H9 (cell line): ENCODE data around the gene ZP3. TPM values are rescaled to one million over a fixed set of nuclear protein-coding genes. Genes with fewer than 3 reads are reported as not detected.

ENCODE experiments used
- DNase-seq: peaks from one replicate; pipeline ENCODE4 v3.0.0-alpha.2; 2017
- H2AFZ ChIP-seq: one replicate; pipeline ENCODE4 v1.6.1; 2013; ENCODE audit warnings: mild to moderate bottlenecking, low read length, control low read depth, moderate library complexity
- H2AK5ac ChIP-seq: 2 replicates; pipeline ENCODE4 v1.6.1; 2013; ENCODE audit warnings: low read length, control low read depth, mixed read lengths; ENCODE audit not compliant: insufficient read length
- H2BK120ac ChIP-seq: one replicate; pipeline ENCODE4 v1.6.1; 2013; ENCODE audit warnings: low read depth, mild to moderate bottlenecking, low read length, control low read depth, inconsistent platforms; ENCODE audit not compliant: poor library complexity, severe bottlenecking
- H2BK12ac ChIP-seq: 2 replicates; pipeline ENCODE4 v1.6.1; 2013; ENCODE audit warnings: low read length, control low read depth, mixed read lengths, low read depth; ENCODE audit not compliant: insufficient read length
- H2BK15ac ChIP-seq: 2 replicates; pipeline ENCODE4 v1.6.1; 2013; ENCODE audit warnings: low read depth, low read length, control low read depth
- H2BK20ac ChIP-seq: one replicate; pipeline ENCODE4 v1.6.1; 2013; ENCODE audit warnings: low read depth, mild to moderate bottlenecking, low read length, control low read depth, inconsistent platforms; ENCODE audit not compliant: poor library complexity, severe bottlenecking
- H2BK5ac ChIP-seq: 2 replicates; pipeline ENCODE4 v1.6.1; 2013; ENCODE audit warnings: low read length, control low read depth, mixed read lengths; ENCODE audit not compliant: insufficient read length
- H3K14ac ChIP-seq: 2 replicates; pipeline ENCODE4 v1.6.1; 2013; ENCODE audit warnings: low read length, control low read depth; ENCODE audit not compliant: insufficient read depth
- H3K18ac ChIP-seq: 2 replicates; pipeline ENCODE4 v1.6.1; 2013; ENCODE audit warnings: low read depth, mild to moderate bottlenecking, mixed read lengths, low read length, control low read depth; ENCODE audit not compliant: insufficient read length
- H3K23ac ChIP-seq: 2 replicates; pipeline ENCODE4 v1.6.1; 2013; ENCODE audit warnings: low read length, control low read depth, mixed read lengths, low read depth; ENCODE audit not compliant: insufficient read length
- H3K23me2 ChIP-seq: 2 replicates; pipeline ENCODE4 v1.6.1; 2013; ENCODE audit warnings: low read depth, mild to moderate bottlenecking, mixed read lengths, low read length, control low read depth; ENCODE audit not compliant: insufficient read length, poor library complexity, severe bottlenecking
- H3K27ac ChIP-seq: 2 replicates; pipeline ENCODE4 v1.5.1; 2013; ENCODE audit warnings: low read length, control low read depth, mixed read lengths, low read depth; ENCODE audit not compliant: insufficient read length
- H3K27me3 ChIP-seq: 2 replicates; pipeline ENCODE4 v1.6.1; 2013; ENCODE audit warnings: low read length, control low read depth, inconsistent platforms; ENCODE audit not compliant: insufficient read depth
- H3K4ac ChIP-seq: 2 replicates; pipeline ENCODE4 v1.6.1; 2013; ENCODE audit warnings: low read depth, mild to moderate bottlenecking, control low read depth, inconsistent platforms, low read length, moderate library complexity
- H3K4me1 ChIP-seq: 2 replicates; pipeline ENCODE4 v1.6.1; 2013; ENCODE audit warnings: low read length, control low read depth, inconsistent platforms; ENCODE audit not compliant: insufficient read depth
- H3K4me2 ChIP-seq: 2 replicates; pipeline ENCODE4 v1.6.1; 2013; ENCODE audit warnings: low read length, control low read depth, mixed read lengths; ENCODE audit not compliant: insufficient read length, insufficient read depth
- H3K56ac ChIP-seq: 2 replicates; pipeline ENCODE4 v1.6.1; 2013; ENCODE audit warnings: low read depth, mild to moderate bottlenecking, mixed read lengths, low read length, control low read depth; ENCODE audit not compliant: insufficient read length
- H3K79me1 ChIP-seq: 2 replicates; pipeline ENCODE4 v1.6.1; 2013; ENCODE audit warnings: low read depth, mild to moderate bottlenecking, moderate library complexity, low read length, control low read depth, inconsistent platforms; ENCODE audit not compliant: insufficient read depth, poor library complexity, severe bottlenecking
- H3K79me2 ChIP-seq: 2 replicates; pipeline ENCODE4 v1.6.1; 2013; ENCODE audit warnings: low read length, control low read depth, inconsistent platforms; ENCODE audit not compliant: insufficient read depth
- H3K9ac ChIP-seq: 2 replicates; pipeline ENCODE4 v1.6.1; 2013; ENCODE audit warnings: low read length, control low read depth, mixed read lengths; ENCODE audit not compliant: insufficient read length; ENCODE audit errors: extremely low read depth
- H3K9me3 ChIP-seq: one replicate; pipeline ENCODE4 v1.6.1; 2013; ENCODE audit warnings: low read depth, low read length, inconsistent platforms; ENCODE audit not compliant: control insufficient read depth
- H3T11ph ChIP-seq: one replicate; pipeline ENCODE4 v1.6.1; 2013; ENCODE audit warnings: mild to moderate bottlenecking, low read length, control low read depth, inconsistent platforms
- H4K20me1 ChIP-seq: one replicate; pipeline ENCODE4 v1.6.1; 2013; ENCODE audit not compliant: control insufficient read depth, insufficient read length, insufficient read depth
- H4K5ac ChIP-seq: 2 replicates; pipeline ENCODE4 v1.6.1; 2013; ENCODE audit warnings: low read depth, mild to moderate bottlenecking, mixed read lengths, low read length, control low read depth; ENCODE audit not compliant: insufficient read length
- H4K8ac ChIP-seq: replicated peaks from 2 replicates; pipeline ENCODE4 v1.6.1; 2013; ENCODE audit warnings: low read length, control low read depth, mixed read lengths, low read depth; ENCODE audit not compliant: insufficient read length
- H4K91ac ChIP-seq: 2 replicates; pipeline ENCODE4 v1.6.1; 2013; ENCODE audit warnings: low read depth, mild to moderate bottlenecking, moderate library complexity, mixed read lengths, low read length, control low read depth; ENCODE audit not compliant: insufficient read length
- H3K27ac Mint-ChIP-seq, 3 experiments: 2 replicates in 2 of 3; 3 replicates in 1 of 3; pipeline ENCODE4 v1.8.0; 2020 to 2021; ENCODE audit warnings: mixed read lengths in 3 of 3, mild to moderate bottlenecking in 1 of 3, moderate library complexity in 1 of 3
- H3K27me3 Mint-ChIP-seq: 2 replicates; pipeline ENCODE4 v1.8.0; 2021; ENCODE audit warnings: low read depth, mild to moderate bottlenecking, moderate library complexity, mixed read lengths
- H3K36me3 Mint-ChIP-seq, 3 experiments: 2 replicates in 2 of 3; 3 replicates in 1 of 3; pipeline ENCODE4 v1.8.0; 2020 to 2021; ENCODE audit warnings: low read depth in 3 of 3, mixed read lengths in 3 of 3; ENCODE audit not compliant: insufficient read depth in 1 of 3
- H3K4me1 Mint-ChIP-seq, 2 experiments: 2 replicates each; pipeline ENCODE4 v1.8.0; 2020; ENCODE audit warnings: mixed read lengths in 2 of 2
- H3K4me3 Mint-ChIP-seq, 2 experiments: 2 replicates in 1 of 2; 3 replicates in 1 of 2; pipeline ENCODE4 v1.8.0; 2020 to 2021; ENCODE audit warnings: mild to moderate bottlenecking in 2 of 2, mixed read lengths in 2 of 2, moderate library complexity in 1 of 2
- H3K9me3 Mint-ChIP-seq, 2 experiments: 2 replicates in 1 of 2; 3 replicates in 1 of 2; pipeline ENCODE4 v1.8.0; 2020; ENCODE audit warnings: mild to moderate bottlenecking in 2 of 2, mixed read lengths in 2 of 2, moderate library complexity in 1 of 2
- WGBS: extraction: QIAGEN DNeasy Blood & Tissue Kit; methylation state at CpG from one replicate; pipeline ENCODE4 v1.1.7; 2013; ENCODE audit warnings: missing lambda C conversion rate, low lambda C conversion rate, mixed read lengths; ENCODE audit not compliant: insufficient read length; ENCODE audit errors: extremely low coverage; 5-methylcytosine and 5-hydroxymethylcytosine counted together
- total RNA-seq: library from RNA; stranded (reverse); gene quantifications from 2 replicates; pipeline ENCODE4 v1.2.1, GENCODE V29; 2021
- TF ChIP-seq, protein P1 (sequence below): fragments of 200-600 bp; sonication (generic); conservative IDR thresholded peaks from 3 replicates; pipeline ENCODE4 v1.8.0; 2021; ENCODE audit warnings: antibody characterized with exemption, mild to moderate bottlenecking

ZP3 gene
- total RNA-seq, 1 experiment from 2014 or later: 1.3 TPM

DNA sequence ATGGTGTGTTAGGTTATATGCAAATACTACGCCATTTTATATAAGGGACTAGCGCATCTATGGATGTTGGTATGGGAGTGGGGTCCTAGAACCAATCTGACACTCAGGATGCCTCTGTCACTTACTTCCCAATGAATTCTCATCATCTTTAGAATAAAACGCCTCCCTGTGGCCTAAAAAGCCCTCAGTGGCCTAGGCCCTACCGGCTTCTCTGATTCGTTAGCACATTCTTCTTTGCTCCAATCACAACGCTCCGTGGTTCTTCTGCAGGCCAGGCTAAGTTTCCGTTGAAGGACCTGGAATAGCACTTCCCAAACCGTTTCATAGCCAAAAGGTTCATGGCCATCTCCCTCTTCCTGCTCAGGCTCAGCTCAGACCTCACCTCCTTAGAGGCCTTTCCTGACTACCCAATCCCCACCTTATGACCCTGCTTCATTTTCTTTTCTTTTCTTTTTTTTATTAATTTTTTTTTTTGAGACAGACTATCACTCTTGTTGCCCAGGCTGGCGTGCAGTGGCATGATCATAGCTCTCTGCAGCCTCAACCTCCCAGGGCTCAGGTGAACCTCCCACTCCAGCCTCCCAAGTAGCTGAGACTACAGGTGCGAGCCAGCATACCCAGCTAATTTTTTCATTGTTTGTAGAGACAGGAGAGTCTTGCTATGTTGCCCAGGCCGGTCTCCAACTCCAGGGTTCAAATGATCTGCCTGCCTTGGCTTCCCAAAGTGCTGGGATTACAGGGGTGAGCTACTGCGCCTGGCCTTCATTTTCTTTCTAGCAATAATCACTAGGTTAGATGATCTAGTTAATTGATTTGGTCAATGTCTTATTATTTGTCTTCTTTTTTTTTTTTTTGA is 41.4 kb upstream of the ZP3 start:
- WGBS: no CpG with 5 or more reads among the region's 13 CpGs
- Histone ChIP-seq H4K5ac (no peak overlapping the region), H2BK15ac (no peak overlapping the region), H3K27ac (no peak overlapping the region), H2BK12ac (no peak overlapping the region), H2BK5ac (no peak overlapping the region), H2AK5ac (no peak overlapping the region), H3K4me2 (no peak overlapping the region), H3K9ac (no peak overlapping the region), H3K23me2 (peaks cover 4% of the 10 kb centered on the region), H3K4me1 (no peaks in the 10 kb centered on the region), H3K79me1 (no peaks in the 10 kb centered on the region), H4K91ac (no peak overlapping the region), H3K18ac (no peak overlapping the region), H2BK120ac (no peak overlapping the region), H4K20me1 (no peaks in the 10 kb centered on the region), H3K9me3 (no peaks in the 10 kb centered on the region), H3K23ac (no peak overlapping the region), H3K14ac (no peak overlapping the region), H3T11ph (no peak overlapping the region), H3K4ac (no peak overlapping the region), H3K27me3 (no peaks in the 10 kb centered on the region), H2BK20ac (no peak overlapping the region), H3K79me2 (no peaks in the 10 kb centered on the region), H3K56ac (no peak overlapping the region), H4K8ac (no peak overlapping the region), H2AFZ (no peak overlapping the region)
- DNase-seq: peak; percentile 83
- Mint-ChIP-seq H3K27ac (0 out of 7 replicates have a peak overlapping the region, but pooled peaks of 1 of the 3 experiments have one; percentile 49), H3K27me3 (no peaks in the 10 kb centered on the region), H3K4me1 (peaks cover 4 to 10% of the 10 kb centered on the region in 2 experiments; a peak in 3 of 4 replicates), H3K4me3 (no peak overlapping the region), H3K9me3 (no peaks in the 10 kb centered on the region), H3K36me3 (no peaks in the 10 kb centered on the region)
- TF ChIP-seq, protein P1, sequence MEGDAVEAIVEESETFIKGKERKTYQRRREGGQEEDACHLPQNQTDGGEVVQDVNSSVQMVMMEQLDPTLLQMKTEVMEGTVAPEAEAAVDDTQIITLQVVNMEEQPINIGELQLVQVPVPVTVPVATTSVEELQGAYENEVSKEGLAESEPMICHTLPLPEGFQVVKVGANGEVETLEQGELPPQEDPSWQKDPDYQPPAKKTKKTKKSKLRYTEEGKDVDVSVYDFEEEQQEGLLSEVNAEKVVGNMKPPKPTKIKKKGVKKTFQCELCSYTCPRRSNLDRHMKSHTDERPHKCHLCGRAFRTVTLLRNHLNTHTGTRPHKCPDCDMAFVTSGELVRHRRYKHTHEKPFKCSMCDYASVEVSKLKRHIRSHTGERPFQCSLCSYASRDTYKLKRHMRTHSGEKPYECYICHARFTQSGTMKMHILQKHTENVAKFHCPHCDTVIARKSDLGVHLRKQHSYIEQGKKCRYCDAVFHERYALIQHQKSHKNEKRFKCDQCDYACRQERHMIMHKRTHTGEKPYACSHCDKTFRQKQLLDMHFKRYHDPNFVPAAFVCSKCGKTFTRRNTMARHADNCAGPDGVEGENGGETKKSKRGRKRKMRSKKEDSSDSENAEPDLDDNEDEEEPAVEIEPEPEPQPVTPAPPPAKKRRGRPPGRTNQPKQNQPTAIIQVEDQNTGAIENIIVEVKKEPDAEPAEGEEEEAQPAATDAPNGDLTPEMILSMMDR: no peak; the same call in 2 of the 3 replicates
